Heart left ventricle (tissue), 13 donors: Measurements from ENCODE around the gene ILDR2.

Experiments used
- CTCF ChIP-seq, 12 donors: fragments of 200-600 bp; sonication (generic) in 4 of 12; IDR thresholded peaks; one replicate each; pipeline versions ENCODE4 v1.5.0 to v1.8.0; 2018 to 2022; ENCODE audit warnings: antibody characterized with exemption in 12 of 12, mild to moderate bottlenecking in 5 of 12
- POLR2A ChIP-seq, 2 donors: fragments of 450-650 bp; IDR thresholded peaks; one replicate each; pipeline ENCODE4 v1.6.1; 2017; ENCODE audit warnings: antibody characterized with exemption in 2 of 2, mild to moderate bottlenecking in 2 of 2, moderate library complexity in 2 of 2
- donor health status: ischemic (EF 13 %, LVEDD 7.1; RV severe dilation, severe dysfunction).
- donor health status: DM: no; HTN: yes; CAD: no.
- donor health status: DM: no; HTN: no; CAD: no.
- donor health status: ischemic (EF 25% LVEDD 6.9; RV normal size, moderate dysfunction).
- donor health status: ischemic (EF 25% LVEDD 5.7; RV mildly dilated, moderate dysfunction).
- donor health status: ischemic (EF 35%, LVEDD 5.7; RV mildly dilated, moderate dysfunction).
- donor health status: nonischemic (EF 11% LVEDD 7.7; RV severe dilation, severe dysfunction).
- donor health status: DM: yes; HTN: yes; CAD: no.
- donor health status: PGD.
- donor health status: ischemic (EF 29% LVEDD 5.4; RV normal size, mild dysfunction).
- donor health status: nonischemic (EF 23%, LVEDD 6.1; RV moderate dilation, normal function).

- no peak for TF ChIP-seq POLR2A (IDR thresholded peaks at IDR 0.05)
- no peak for TF ChIP-seq CTCF (IDR thresholded peaks at IDR 0.05)
Observed at GRCh38 chr1:166947398-166948043, 27.8 kb downstream of the ILDR2 start.
